ENCODE measurements around the gene GTF2H1. TPM values are rescaled to one million over a fixed set of nuclear protein-coding genes. Genes with fewer than 3 reads are reported as not detected.
"Not testable (repeated sequence)": the region's sequence is repeated elsewhere in the genome, so short reads cannot be mapped to it uniquely, and the experiment has no call there.

GTF2H1 gene
- total RNA-seq, 2 experiments from 2014 or later = 48.2 to 57.9 TPM

DNA sequence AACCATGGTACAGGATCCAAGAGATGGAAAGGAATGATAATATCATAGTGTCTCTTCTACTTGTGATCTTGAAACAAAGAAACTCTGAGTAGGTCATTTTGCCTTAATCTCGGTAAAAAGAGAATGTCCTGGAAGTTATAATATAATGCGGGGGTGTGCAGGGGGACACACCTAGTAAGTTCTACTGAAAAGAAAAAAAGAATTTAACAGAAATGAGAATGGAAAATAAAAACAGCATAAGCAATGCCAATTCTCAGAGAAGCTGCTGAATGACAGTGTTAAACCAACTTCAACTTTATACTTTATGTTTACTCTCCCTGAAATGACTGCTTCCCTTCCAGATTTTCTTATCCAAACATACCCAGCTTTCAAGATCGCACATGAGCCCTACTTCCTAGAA lies 2.5 kb upstream of the GTF2H1 start:
- peaks cover 48% of the 10 kb centered on the region for H3K4me1 Mint-ChIP-seq
- CTCF ChIA-PET = interaction anchor here (1.3 to 3.5 kb wide), 4 partner anchors 10 to 207 kb away, joined by 4 to 23 read pairs (median 13); partner anchors contain the start of gene TSG101
- no peak for DNase-seq

GRCh38 chr11:18320617-18321016 lies 1.8 kb upstream of the GTF2H1 start:
- Mint-ChIP-seq H3K4me3 (peak overlapping the region; percentile 92), H3K4me1 (peaks cover 55% of the 10 kb centered on the region), H3K27me3 (no peaks in the 10 kb centered on the region), H3K27ac (peak overlapping the region; percentile 83), H3K9me3 (ENCODE audit: low read depth) (no peaks in the 10 kb centered on the region), H3K36me3 (ENCODE audit: low read depth) (peaks cover 26% of the 10 kb centered on the region)
- ChIA-PET CTCF (interaction anchor here (1.1 to 3.5 kb wide), 7 partner anchors 11 to 206 kb away, joined by 3 to 23 read pairs (median 5); partner anchors contain the start of gene TSG101), POLR2A (interaction anchor here (2.7 kb wide), 1 partner anchor 75 kb away, joined by 31 read pairs; the partner anchor contains the start of gene LDHA)
- intact Hi-C loops (cut with DNase I, micrococcal nuclease) = loop anchor here (5.0 to 10.0 kb wide), 4 partner anchors 213 to 1583 kb away; partner anchors contain the start of genes C11orf58 (in 1 of the 2), RPS13 (in 1 of the 2), SAAL1 (in 1 of the 2) and ZDHHC13 (in 1 of the 2)
- ATAC-seq (no peak), DNase-seq (no peak)

More for the DNA sequence above, 2.5 kb upstream of the GTF2H1 start:
- Mint-ChIP-seq H3K4me3 (peak overlapping the region; percentile 92), H3K27me3 (no peaks in the 10 kb centered on the region), H3K27ac (peak overlapping the region; percentile 64), H3K36me3 (ENCODE audit: low read depth) (peaks cover 20% of the 10 kb centered on the region), H3K9me3 (ENCODE audit: low read depth) (no peaks in the 10 kb centered on the region)
- no peak for ATAC-seq
- intact Hi-C loops (cut with DNase I, micrococcal nuclease) = loop anchor here (5.0 to 10.0 kb wide), 4 partner anchors 213 to 1583 kb away; partner anchors contain the start of genes C11orf58 (in 1 of the 2), RPS13 (in 1 of the 2), SAAL1 (in 1 of the 2) and ZDHHC13 (in 1 of the 2)
- POLR2A ChIA-PET = interaction anchor here (0.7 kb wide), 1 partner anchor 371 kb away, joined by 3 read pairs; no protein-coding TSS in a partner anchor

- ChIA-PET CTCF (interaction anchor here (0.7 to 3.5 kb wide), 10 partner anchors 12 to 407 kb away, joined by 3 to 23 read pairs (median 4); no protein-coding TSS in a partner anchor), POLR2A (interaction anchor here (0.7 to 2.7 kb wide), 8 partner anchors 11 to 312 kb away, joined by 3 to 31 read pairs (median 4); partner anchors contain the start of genes LDHA and TSG101)
- H3K27ac Mint-ChIP-seq = peak overlapping the region; percentile 100
- peak overlapping the region; percentile 92 for H3K4me3 Mint-ChIP-seq
- intact Hi-C loops (cut with DNase I, micrococcal nuclease) = loop anchor here (5.0 to 10.0 kb wide), 4 partner anchors 214 to 1584 kb away; partner anchors contain the start of genes C11orf58 (in 1 of the 2), RPS13 (in 1 of the 2), SAAL1 (in 1 of the 2) and ZDHHC13 (in 1 of the 2)
- ATAC-seq (peak; percentile 23), DNase-seq (no peak)
- no peaks in the 10 kb centered on the region for H3K27me3 Mint-ChIP-seq
- no peaks in the 10 kb centered on the region for H3K9me3 Mint-ChIP-seq (ENCODE audit: low read depth)
- peaks cover 57% of the 10 kb centered on the region for H3K4me1 Mint-ChIP-seq
- peaks cover 27% of the 10 kb centered on the region for H3K36me3 Mint-ChIP-seq (ENCODE audit: low read depth)
Measured at GRCh38 chr11:18321578-18321968, 794 bp upstream of the GTF2H1 start.

DNA sequence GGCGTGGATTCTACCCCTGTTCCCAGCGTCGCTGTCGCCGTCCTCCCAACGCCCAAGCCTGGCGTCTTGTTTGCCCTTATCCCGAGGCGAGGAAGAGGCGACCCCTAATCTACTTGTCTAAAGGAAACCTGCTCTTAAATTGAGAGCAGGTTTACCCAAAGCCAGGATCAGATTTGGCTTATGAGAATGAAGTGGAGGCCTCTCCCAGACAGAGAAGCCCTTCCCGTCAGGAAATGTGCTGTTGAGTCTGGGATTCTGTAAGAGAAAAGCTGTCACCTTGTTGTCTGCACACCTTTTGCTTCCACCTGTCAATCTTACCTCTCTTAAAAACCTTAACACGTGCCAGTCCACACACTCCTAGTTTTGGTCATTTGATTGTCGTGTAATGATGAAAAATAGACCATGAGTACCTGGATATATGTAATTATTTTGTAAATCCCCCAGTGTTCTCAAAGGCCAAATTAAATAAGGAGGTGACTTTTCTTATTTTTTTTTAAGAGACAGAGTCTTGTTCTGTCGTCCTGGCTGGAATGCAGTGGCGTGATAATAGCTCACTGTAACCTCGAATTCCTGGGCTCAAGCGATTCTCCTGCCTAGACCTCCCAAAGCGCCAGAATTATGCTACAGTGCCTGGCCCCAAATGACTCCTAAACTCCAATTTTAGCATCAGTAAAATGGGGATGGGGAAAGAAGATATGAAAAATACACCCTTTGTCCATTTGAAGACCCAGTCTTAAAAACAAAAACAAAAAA lies 627 bp downstream of the GTF2H1 start:
- Mint-ChIP-seq H3K27ac (peak overlapping the region; percentile 100), H3K36me3 (ENCODE audit: low read depth) (peaks cover 25% of the 10 kb centered on the region), H3K4me1 (peaks cover 59% of the 10 kb centered on the region), H3K27me3 (no peaks in the 10 kb centered on the region), H3K4me3 (peak overlapping the region; percentile 92), H3K9me3 (ENCODE audit: low read depth) (no peaks in the 10 kb centered on the region)
- ChIA-PET CTCF (interaction anchor here (2.0 to 3.5 kb wide), 3 partner anchors 61 to 79 kb away, joined by 6 to 23 read pairs (median 19); no protein-coding TSS in a partner anchor), POLR2A (interaction anchor here (0.8 to 2.7 kb wide), 3 partner anchors 60 to 883 kb away, joined by 4 to 31 read pairs (median 5); partner anchors contain the start of gene LDHA)
- ATAC-seq (no peak), DNase-seq (no peak)
- intact Hi-C loops (cut with DNase I, micrococcal nuclease) = loop anchor here (1.0 to 10.0 kb wide), 17 partner anchors 60 to 1586 kb away; partner anchors contain the start of genes SAAL1 (in 2 of the 2), SPTY2D1 (in 2 of the 2), TSG101 (in 2 of the 2) and C11orf58 (in 1 of the 2)

DNA sequence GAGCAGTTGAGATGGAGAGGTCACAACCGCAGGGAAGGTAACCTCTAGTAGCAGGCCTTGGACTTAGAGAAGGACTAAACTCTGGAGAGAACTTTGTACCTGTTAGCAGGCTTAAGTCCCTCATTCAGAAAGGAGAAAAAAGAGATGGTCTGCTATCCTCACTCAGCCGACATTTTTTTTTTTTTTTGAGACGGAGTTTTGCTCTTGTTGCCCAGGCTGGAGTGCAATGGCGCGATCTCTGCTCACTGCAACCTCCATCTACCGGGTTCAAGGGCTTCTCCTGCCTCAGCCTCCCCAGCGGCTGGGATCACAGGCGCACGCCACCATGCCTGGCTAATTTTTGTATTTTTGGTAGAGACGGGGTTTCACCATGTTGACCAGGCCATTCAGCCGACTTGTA lies 1.5 kb downstream of the GTF2H1 start:
- Mint-ChIP-seq H3K36me3 (ENCODE audit: low read depth) (peaks cover 29% of the 10 kb centered on the region), H3K4me3 (peak overlapping the region; percentile 92), H3K4me1 (peaks cover 57% of the 10 kb centered on the region), H3K27ac (peak overlapping the region; percentile 100)
- intact Hi-C loops (cut with DNase I, micrococcal nuclease) = loop anchor here (2.0 to 10.0 kb wide), 9 partner anchors 79 to 1587 kb away; partner anchors contain the start of genes C11orf58 (in 1 of the 2), E2F8 (in 1 of the 2), RPS13 (in 1 of the 2) and SAAL1 (in 1 of the 2)
- ATAC-seq; H3K9me3 Mint-ChIP-seq (ENCODE audit: low read depth); CTCF ChIA-PET; POLR2A ChIA-PET; H3K27me3 Mint-ChIP-seq; DNase-seq: not testable (repeated sequence)

- ChIA-PET CTCF (no interaction called here), POLR2A (no interaction called here)
- Mint-ChIP-seq H3K27ac (peak overlapping the region; percentile 100), H3K4me1 (peaks cover 57% of the 10 kb centered on the region), H3K4me3 (peak overlapping the region; percentile 92), H3K9me3 (ENCODE audit: low read depth) (no peaks in the 10 kb centered on the region), H3K27me3 (no peaks in the 10 kb centered on the region), H3K36me3 (ENCODE audit: low read depth) (peaks cover 30% of the 10 kb centered on the region)
- DNase-seq (no peak), ATAC-seq (no peak)
- intact Hi-C loops (cut with DNase I, micrococcal nuclease) = loop anchor here (5.0 to 10.0 kb wide), 4 partner anchors 217 to 1587 kb away; partner anchors contain the start of genes C11orf58 (in 1 of the 2), RPS13 (in 1 of the 2), SAAL1 (in 1 of the 2) and ZDHHC13 (in 1 of the 2)
Measured at GRCh38 chr11:18324381-18324780, 2.0 kb downstream of the GTF2H1 start.

DNA sequence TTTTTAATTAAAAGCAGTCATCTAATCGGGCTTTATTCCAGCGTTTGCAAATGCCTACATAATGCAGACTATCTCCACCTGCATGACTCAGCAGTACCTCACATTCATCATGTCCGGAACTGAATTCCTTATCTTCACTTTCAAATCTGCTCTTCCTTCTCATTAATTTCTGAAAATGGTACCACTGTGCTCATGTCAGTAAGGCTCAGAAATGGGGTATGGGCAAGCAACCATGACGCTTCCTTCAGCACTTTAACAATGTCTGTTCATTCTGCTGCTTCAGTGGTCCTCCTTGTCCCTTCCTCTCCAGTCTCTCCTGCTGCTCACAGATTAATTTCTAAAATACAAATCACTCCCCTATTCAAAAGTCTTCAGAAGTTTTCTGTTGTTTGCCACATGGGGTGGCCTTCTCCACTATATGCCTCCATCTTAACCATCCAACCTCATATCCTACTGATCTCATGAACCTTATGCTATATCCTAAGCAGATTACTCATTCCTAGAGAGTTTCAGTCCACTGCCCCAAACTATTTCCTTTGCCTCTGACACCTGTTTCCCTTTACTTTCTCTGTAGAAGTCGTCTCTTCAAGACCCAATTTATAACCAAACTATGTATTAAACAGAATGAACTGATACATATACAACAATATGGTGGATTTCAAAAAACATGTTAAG lies 7.0 kb downstream of the GTF2H1 start:
- Mint-ChIP-seq H3K27me3 (no peaks in the 10 kb centered on the region), H3K27ac (peak overlapping the region; percentile 52), H3K4me3 (peak overlapping the region; percentile 0), H3K9me3 (ENCODE audit: low read depth) (no peaks in the 10 kb centered on the region), H3K4me1 (peaks cover 60% of the 10 kb centered on the region), H3K36me3 (ENCODE audit: low read depth) (peaks cover 56% of the 10 kb centered on the region)
- intact Hi-C loops (cut with DNase I, micrococcal nuclease) = loop anchor here in 1 of 2 experiments (10.0 kb wide), 1 partner anchor 785 kb away; the partner anchor contains the start of gene ZDHHC13
- ATAC-seq = peak; percentile 75
- no peak for DNase-seq
- CTCF ChIA-PET = interaction anchor here (1.0 kb wide), 1 partner anchor 44 kb away, joined by 3 read pairs; no protein-coding TSS in a partner anchor
- POLR2A ChIA-PET = no interaction called here

DNA sequence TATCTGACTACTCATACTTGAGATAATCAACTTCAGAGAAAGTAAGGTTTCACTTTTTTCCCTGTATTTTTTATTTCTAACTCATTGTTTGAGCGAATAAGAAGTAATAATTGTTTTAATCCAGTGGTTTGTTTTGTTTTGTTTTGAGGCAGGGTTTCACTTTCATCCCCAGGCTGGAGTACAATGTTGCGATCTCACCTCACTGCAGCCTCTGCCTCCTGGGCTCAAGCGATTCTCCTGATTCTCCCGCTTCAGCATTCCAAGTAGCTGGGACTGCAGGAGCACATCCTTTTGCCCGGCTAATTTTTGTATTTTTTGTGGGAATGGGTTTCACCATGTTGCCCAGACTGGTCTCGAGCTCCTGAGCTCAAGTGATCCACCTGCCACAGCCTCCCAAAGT lies 8.6 kb downstream of the GTF2H1 start:
- H3K4me3 Mint-ChIP-seq = no peak overlapping the region
- DNase-seq (no peak), ATAC-seq (no peak)
- H3K27ac Mint-ChIP-seq = no peak overlapping the region
- ChIA-PET CTCF (interaction anchor here (0.8 kb wide), 1 partner anchor 10 kb away, joined by 4 read pairs; no protein-coding TSS in a partner anchor), POLR2A (no interaction called here)
- H3K9me3 Mint-ChIP-seq (ENCODE audit: low read depth) = no peaks in the 10 kb centered on the region
- no peaks in the 10 kb centered on the region for H3K27me3 Mint-ChIP-seq
- intact Hi-C loops (cut with DNase I, micrococcal nuclease) = no loop called here
- peaks cover 54% of the 10 kb centered on the region for H3K36me3 Mint-ChIP-seq (ENCODE audit: low read depth)
- H3K4me1 Mint-ChIP-seq = peaks cover 50% of the 10 kb centered on the region

- Mint-ChIP-seq H3K36me3 (ENCODE audit: low read depth) (peaks cover 52% of the 10 kb centered on the region), H3K9me3 (ENCODE audit: low read depth) (no peaks in the 10 kb centered on the region), H3K27ac (peak overlapping the region; percentile 80), H3K4me1 (peaks cover 45% of the 10 kb centered on the region), H3K27me3 (no peaks in the 10 kb centered on the region), H3K4me3 (peak overlapping the region; percentile 9)
- peak; percentile 25 for ATAC-seq
- CTCF ChIA-PET = interaction anchor here (0.6 to 1.2 kb wide), 2 partner anchors 16 to 217 kb away, joined by 3 read pairs; no protein-coding TSS in a partner anchor
- POLR2A ChIA-PET = interaction anchor here (1.3 kb wide), 1 partner anchor 10 kb away, joined by 3 read pairs; the partner anchor contains the start of genes GTF2H1 and HPS5
- intact Hi-C loops (cut with DNase I, micrococcal nuclease) = no loop called here
- no peak for DNase-seq
Measured at GRCh38 chr11:18332302-18332701, 9.9 kb downstream of the GTF2H1 start.

- DNase-seq = no peak
- CTCF ChIA-PET = interaction anchor here (0.7 to 1.2 kb wide), 2 partner anchors 17 to 777 kb away, joined by 3 read pairs; no protein-coding TSS in a partner anchor
- intact Hi-C loops (cut with DNase I, micrococcal nuclease) = no loop called here
- peak overlapping the region; percentile 28 for H3K27ac Mint-ChIP-seq
- H3K36me3 Mint-ChIP-seq (ENCODE audit: low read depth) = peaks cover 53% of the 10 kb centered on the region
- no peak for ATAC-seq
- POLR2A ChIA-PET = interaction anchor here (0.7 to 1.3 kb wide), 2 partner anchors 11 to 52 kb away, joined by 3 to 5 read pairs; partner anchors contain the start of genes GTF2H1 and HPS5
- no peak overlapping the region for H3K4me3 Mint-ChIP-seq
- H3K9me3 Mint-ChIP-seq (ENCODE audit: low read depth) = no peaks in the 10 kb centered on the region
- H3K27me3 Mint-ChIP-seq = no peaks in the 10 kb centered on the region
- peaks cover 44% of the 10 kb centered on the region for H3K4me1 Mint-ChIP-seq
Measured at GRCh38 chr11:18332891-18333290, 10.5 kb downstream of the GTF2H1 start.

All from activated CD4-positive, alpha-beta T cell treated with anti-CD3 and anti-CD28 coated beads for 36 hours (primary cell).